Measurements from ENCODE around the gene CHN1.

CHN1 gene, protein sequence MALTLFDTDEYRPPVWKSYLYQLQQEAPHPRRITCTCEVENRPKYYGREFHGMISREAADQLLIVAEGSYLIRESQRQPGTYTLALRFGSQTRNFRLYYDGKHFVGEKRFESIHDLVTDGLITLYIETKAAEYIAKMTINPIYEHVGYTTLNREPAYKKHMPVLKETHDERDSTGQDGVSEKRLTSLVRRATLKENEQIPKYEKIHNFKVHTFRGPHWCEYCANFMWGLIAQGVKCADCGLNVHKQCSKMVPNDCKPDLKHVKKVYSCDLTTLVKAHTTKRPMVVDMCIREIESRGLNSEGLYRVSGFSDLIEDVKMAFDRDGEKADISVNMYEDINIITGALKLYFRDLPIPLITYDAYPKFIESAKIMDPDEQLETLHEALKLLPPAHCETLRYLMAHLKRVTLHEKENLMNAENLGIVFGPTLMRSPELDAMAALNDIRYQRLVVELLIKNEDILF

DNA sequence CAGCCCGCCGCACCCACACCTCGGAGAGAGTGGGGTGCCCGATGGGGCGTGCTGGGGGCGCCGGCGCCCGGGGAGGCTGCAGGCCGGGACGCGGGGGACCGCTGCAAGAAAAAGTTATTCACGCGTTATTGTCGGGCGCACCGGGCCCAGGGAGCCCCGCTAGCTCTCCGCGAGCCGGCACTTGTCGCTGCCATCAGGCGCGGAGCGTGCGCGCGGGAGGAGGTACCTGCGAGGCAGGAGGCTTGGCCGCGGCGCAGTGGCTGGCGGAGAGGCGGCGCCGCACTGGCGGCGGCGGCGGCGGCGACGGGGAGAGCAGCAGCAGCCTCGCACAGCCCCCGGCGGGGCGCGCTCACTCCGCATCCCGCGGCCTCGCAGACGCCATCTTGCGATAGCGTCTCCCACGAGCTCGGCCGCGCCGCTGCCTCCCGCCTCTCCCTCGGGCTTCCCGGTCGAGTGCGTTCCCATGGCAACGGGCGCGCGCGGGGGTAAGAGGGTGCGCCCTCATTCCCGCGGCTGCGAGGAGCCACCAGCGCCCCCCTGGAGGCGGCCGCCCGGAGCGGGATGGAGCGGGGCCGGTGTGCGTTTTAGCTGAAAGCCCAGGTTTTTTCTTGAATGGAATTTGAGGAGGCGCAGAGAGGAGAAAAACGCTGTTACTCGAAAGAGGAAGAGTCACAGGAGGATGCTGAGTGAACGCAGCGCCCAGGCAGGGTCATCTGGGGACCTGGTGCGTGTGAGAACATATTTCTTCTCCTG is at the start of gene CHN1:
CHN1 (minus strand) TSS at position 402 of the 753 bp plus-strand sequence. CDS start 469 bp downstream, outside the sequence.
- peak; percentile 73 for DNase-seq

- DNase-seq = no peak
These were observed 49.2 kb upstream of the CHN1 start for GRCh38 chr2:175054340-175054739.

GRCh38 chr2:175049661-175050060 is 44.5 kb upstream of the CHN1 start:
- peak; percentile 43 for DNase-seq

DNA sequence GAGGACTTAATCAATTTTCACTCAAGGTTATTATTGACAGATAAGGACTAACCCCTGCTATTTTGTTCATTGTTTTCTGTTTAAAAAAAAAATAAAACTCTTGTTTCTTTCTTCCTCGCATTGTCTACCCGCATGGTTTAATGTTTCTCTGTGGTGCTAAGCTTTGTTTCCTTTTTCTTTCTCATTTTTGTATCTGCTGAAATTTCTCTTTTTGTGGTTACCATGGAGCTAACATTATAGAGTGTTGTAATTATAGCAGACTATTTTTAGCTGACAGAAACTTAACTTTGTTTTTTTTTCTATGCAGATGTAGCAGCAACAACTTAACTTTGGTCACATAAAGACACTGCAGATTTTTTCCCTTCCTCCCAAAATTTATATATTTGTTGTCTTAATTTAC is 43.1 kb upstream of the CHN1 start:
- no peak for DNase-seq

GRCh38 chr2:175039490-175039889 is 34.3 kb upstream of the CHN1 start:
- DNase-seq = no peak

DNA sequence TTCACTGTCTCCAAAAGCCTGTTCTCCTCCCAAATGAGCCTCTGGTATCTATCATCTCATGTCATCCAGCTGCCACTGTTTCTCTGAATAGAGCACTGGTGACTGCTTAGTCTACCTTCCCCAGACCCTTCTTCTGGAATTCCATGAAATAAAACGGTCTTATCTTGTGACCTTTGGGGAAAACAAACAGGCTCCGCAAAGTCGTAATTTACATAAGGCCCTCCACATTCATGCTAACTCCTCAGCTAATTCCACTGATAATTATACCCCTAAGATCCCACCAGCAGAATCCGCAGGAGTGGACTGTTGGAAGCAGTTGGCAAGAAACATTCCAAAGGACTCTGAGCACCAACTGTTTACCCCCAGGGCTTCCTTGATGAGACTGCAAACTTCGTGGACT is 33.9 kb upstream of the CHN1 start:
- no peak for DNase-seq

- DNase-seq = no peak
These were observed 32.8 kb upstream of the CHN1 start for GRCh38 chr2:175037941-175038340.

DNA sequence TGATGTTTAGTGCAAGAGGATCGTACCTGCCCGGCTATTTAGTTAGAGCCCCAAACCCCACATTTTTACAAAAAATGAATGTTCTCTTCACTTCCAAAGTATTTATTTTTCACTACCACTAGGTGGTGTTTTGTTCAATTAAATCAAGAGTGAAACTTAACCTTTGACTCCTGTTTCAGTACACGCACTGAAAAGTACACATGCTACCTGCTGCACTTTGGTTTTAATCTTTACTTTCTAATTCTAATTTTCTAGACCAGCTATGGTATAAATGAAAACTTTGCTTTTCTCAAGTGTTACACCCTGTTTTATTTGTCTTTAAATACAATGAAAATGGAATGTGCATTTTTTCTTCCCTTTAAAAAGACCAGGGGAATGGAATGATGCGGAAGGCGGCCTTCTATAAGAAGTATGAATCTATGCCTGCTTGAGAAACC is 31.4 kb upstream of the CHN1 start:
- peak; percentile 9 for DNase-seq

DNA sequence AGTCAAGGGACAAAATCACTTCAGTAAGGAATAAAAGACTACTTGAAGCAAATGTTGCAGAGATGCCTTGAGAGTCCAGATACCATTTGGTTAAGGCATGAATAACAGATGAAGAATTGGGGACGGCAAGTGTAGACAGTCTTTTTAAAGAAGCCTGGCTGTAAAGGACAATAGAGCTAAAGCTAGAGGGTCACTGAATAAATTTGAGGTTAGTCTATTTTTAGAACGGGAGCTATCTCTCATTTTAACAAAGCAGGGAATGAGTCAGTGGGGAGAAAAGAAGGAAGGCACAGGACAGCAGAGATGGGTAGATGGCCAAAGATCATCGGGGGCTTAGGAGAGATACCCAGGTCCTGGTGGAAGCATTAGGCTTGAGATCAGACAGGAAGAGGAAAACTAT is 30.6 kb upstream of the CHN1 start:
- no peak for DNase-seq

- no peak for DNase-seq
These were observed 29.5 kb upstream of the CHN1 start for GRCh38 chr2:175034716-175035115.

DNA sequence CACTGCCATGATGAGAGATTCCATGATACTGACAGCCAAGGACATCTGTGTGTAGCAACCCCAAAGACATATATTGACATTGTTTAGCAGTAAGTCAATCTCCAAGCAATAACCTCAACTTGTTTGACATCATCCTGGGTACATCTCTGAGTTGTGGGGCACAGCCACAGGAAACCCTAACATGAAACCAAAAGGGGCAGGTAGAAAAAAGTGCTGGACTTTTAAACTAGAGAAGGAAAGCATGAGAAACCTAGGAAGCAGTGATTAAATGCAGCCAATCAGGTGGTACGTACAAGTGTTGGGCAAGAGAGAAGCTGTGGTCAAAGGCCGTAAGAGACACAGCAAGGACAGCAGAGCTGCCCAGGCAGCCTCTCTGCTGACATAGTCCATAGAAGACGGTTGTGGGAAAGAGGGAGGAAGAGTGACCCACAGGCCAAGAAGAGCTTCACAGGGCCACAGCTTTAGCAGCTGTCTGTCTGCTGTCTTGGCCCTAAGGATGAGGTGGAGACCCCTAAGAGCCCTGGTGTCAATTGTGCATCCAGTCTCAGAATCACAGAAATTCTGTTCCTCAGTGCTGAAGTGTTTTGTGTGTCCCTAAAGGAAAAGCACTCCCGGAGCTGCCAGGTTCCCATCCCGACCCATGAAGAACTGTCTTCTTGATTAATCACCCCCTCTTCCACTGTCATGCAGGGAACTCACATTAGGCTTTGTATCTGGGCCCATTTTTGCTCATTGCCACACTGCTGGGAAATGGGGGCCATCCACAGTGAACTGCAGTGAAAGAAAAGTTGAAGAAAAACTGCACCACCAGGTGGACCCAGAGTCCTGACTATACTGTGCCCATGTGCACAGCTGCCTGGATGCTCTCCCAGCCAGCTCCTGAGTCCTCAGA is 25.4 kb upstream of the CHN1 start:
- DNase-seq = peak; percentile 52

- no peak for DNase-seq
These were observed 22.6 kb upstream of the CHN1 start for GRCh38 chr2:175027755-175028154.

- no peak for DNase-seq
These were observed 21.2 kb upstream of the CHN1 start for GRCh38 chr2:175026385-175026784.

DNA sequence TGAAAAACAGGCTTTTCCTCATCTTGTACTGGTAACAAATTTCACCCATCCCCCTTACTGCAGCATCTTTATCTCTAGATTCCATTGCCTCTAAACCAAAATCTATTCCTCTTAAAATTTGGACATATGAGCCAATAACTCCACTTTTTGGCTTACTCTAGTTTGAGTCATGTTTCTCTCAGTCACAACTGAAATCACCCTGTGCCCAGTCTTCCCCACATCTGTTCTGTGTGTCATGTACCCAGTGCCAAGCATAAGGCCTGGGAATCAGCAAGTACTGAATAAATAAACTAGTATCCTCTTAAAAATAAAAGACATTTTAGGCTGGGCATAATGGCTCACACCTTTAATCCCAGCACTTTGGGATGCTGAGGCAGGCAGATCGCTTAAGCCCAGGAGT is 20.8 kb upstream of the CHN1 start:
- DNase-seq = no peak

- DNase-seq = no peak
These were observed 20.1 kb upstream of the CHN1 start for GRCh38 chr2:175025233-175025632.

DNA sequence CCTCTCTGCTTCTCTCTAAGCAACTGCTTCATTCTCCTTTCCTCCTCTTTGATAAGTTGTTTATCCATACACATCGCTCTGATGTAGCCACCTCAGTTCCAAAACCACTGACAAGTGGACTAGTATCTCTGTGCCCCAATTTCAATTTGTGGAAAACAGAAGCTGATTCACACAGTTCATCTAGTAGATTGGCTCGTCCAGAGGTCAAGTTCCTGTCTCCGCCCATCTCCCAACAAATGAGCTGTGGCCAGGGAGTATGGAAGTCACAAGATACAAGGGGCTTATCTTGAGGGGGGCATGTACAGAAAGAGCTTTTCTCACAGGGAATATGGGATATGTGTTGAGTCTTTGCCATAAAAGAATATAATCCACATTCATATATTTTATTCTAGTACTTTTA is 17.7 kb upstream of the CHN1 start:
- DNase-seq = no peak

- no peak for DNase-seq
These were observed 14.6 kb upstream of the CHN1 start for GRCh38 chr2:175019566-175020327.

- no peak for DNase-seq
These were observed 12.6 kb upstream of the CHN1 start for GRCh38 chr2:175017618-175018414.

- DNase-seq = no peak
These were observed 10.2 kb upstream of the CHN1 start for GRCh38 chr2:175015340-175015739.

DNA sequence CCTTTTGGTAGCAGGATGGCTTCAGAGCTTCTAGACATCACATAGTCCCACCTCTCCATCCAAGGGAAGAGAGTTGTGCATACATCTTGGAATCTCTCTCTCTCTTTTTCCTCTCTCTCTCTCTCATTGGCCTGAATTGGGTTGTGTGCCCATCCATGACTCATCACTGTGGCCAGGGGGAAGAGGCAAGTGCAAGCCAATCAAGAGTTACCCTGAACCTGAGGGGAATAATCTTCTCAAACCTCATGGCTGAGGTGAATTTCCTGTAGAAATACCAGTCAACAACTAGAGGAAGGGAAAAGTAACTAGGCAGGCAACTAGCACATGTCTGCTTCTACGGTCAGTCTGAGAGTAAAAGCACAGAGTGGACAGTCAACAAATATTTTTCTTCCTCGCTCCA is 7.3 kb upstream of the CHN1 start:
- DNase-seq = peak; percentile 24

DNA sequence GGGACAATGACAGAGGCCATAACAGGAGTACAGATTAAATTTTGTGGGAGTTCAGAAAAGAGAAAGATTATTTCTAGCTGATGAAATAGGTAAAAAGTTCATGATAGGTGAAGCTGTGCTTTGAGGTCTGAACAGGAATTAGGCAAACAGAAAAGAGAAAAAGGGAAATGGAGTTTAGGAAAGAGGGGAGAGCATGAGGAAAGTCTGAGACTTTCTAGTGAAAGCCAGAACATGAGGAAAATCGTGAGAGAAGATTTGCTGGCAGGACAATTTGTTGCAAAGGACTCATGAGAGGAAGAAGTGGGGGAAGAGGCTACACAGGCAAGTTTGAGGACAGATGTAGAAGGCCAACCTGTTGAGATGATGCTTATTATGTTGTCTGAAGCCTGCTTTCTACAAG is 6.3 kb upstream of the CHN1 start:
- DNase-seq = no peak

All from fibroblast of upper back skin (primary cell).